GM23338 (cell line): ENCODE results near the gene AXIN1. TPM values are rescaled to one million over a fixed set of nuclear protein-coding genes. Genes with fewer than 3 reads are reported as not detected.
A peak's percentile ranks its signal among the peaks of the same experiment; 100 is the strongest.

Experiments used
- ATAC-seq: fragments of 200-7000 bp; cut with Tn5 transposase; 3 replicates; pipeline ENCODE4 v1.9.1; 2020
- DNase-seq: peaks from one replicate; pipeline ENCODE4 v3.0.0-alpha.2; 2015; ENCODE audit warnings: low spot score
- H2AFZ ChIP-seq: fragments of 200-600 bp; sonication (generic); 2 replicates; pipeline ENCODE4 v1.8.0; 2016; ENCODE audit warnings: antibody characterized with exemption, mild to moderate bottlenecking, moderate library complexity
- H3F3A ChIP-seq: fragments of 200-600 bp; sonication (generic); replicated peaks from 2 replicates; pipeline ENCODE4 v1.8.0; 2017; ENCODE audit warnings: antibody characterized with exemption, mixed run types, low read depth
- H3K27ac ChIP-seq: fragments of 200-600 bp; sonication (generic); 2 replicates; pipeline ENCODE4 v1.6.1; 2016; ENCODE audit warnings: low read depth
- H3K27me3 ChIP-seq: fragments of 200-600 bp; sonication (generic); 2 replicates; pipeline ENCODE4 v1.8.0; 2016; ENCODE audit warnings: mild to moderate bottlenecking, mixed run types, moderate library complexity; ENCODE audit not compliant: insufficient read depth
- H3K36me3 ChIP-seq: fragments of 200-600 bp; sonication (generic); 2 replicates; pipeline ENCODE4 v1.8.0; 2016; ENCODE audit warnings: mild to moderate bottlenecking; ENCODE audit not compliant: insufficient read depth
- H3K4me1 ChIP-seq: fragments of 200-600 bp; sonication (generic); 2 replicates; pipeline ENCODE4 v1.8.0; 2016; ENCODE audit warnings: mild to moderate bottlenecking, moderate library complexity; ENCODE audit not compliant: insufficient read depth
- H3K4me2 ChIP-seq: fragments of 200-600 bp; sonication (generic); 2 replicates; pipeline ENCODE4 v1.7.1; 2017; ENCODE audit warnings: mixed run types
- H3K4me3 ChIP-seq: fragments of 200-600 bp; sonication (generic); 2 replicates; pipeline ENCODE4 v1.6.1; 2016; ENCODE audit warnings: mixed run types
- H3K79me2 ChIP-seq: fragments of 200-600 bp; sonication (generic); replicated peaks from 2 replicates; pipeline ENCODE4 v1.8.0; 2017; ENCODE audit warnings: mild to moderate bottlenecking; ENCODE audit not compliant: insufficient read depth
- H3K9me2 ChIP-seq: fragments of 200-600 bp; sonication (generic); 2 replicates; pipeline ENCODE4 v1.8.0; 2017; ENCODE audit not compliant: insufficient read depth
- H4K20me1 ChIP-seq: fragments of 200-600 bp; sonication (generic); replicated peaks from 2 replicates; pipeline ENCODE4 v1.8.0; 2017; ENCODE audit warnings: mild to moderate bottlenecking; ENCODE audit not compliant: insufficient read depth
- H3K27ac Mint-ChIP-seq: 2 replicates; pipeline ENCODE4 v1.8.0; 2020; ENCODE audit warnings: inconsistent platforms, mild to moderate bottlenecking, moderate library complexity, mixed read lengths
- H3K27me3 Mint-ChIP-seq: 3 replicates; pipeline ENCODE4 v1.8.0; 2022; ENCODE audit warnings: low read depth, mild to moderate bottlenecking, moderate library complexity, mixed read lengths, inconsistent platforms; ENCODE audit not compliant: insufficient read depth, poor library complexity
- H3K36me3 Mint-ChIP-seq: 3 replicates; pipeline ENCODE4 v1.8.0; 2021; ENCODE audit warnings: low read depth, mild to moderate bottlenecking, inconsistent platforms, moderate library complexity, mixed read lengths
- H3K4me1 Mint-ChIP-seq: 3 replicates; pipeline ENCODE4 v1.8.0; 2020; ENCODE audit warnings: mild to moderate bottlenecking, inconsistent platforms, mixed read lengths
- H3K4me3 Mint-ChIP-seq: 3 replicates; pipeline ENCODE4 v1.8.0; 2021; ENCODE audit warnings: moderate library complexity, mild to moderate bottlenecking, inconsistent platforms, mixed read lengths
- H3K9me3 Mint-ChIP-seq: 3 replicates; pipeline ENCODE4 v1.8.0; 2020; ENCODE audit warnings: moderate library complexity, mild to moderate bottlenecking, inconsistent platforms, mixed read lengths
- CREB1 ChIP-seq: fragments of 250-450 bp; sonication (Bioruptor Pico); IDR thresholded peaks from 2 replicates; pipeline ENCODE4 v1.5.0; 2020; ENCODE audit warnings: low read depth, mild to moderate bottlenecking, moderate library complexity
- CTCF ChIP-seq, 2 experiments: fragments of 200-600 bp in 1 of 2; sonication (generic) in 1 of 2; conservative IDR thresholded peaks; 2 replicates each; pipeline versions ENCODE4 v1.5.1 to v1.6.1; 2016 to 2017; ENCODE audit warnings: antibody characterized with exemption in 2 of 2, low read depth in 2 of 2, mild to moderate bottlenecking in 2 of 2, moderate library complexity in 1 of 2
- EZH2 ChIP-seq: fragments of 200-600 bp; sonication (generic); IDR thresholded peaks from one replicate; pipeline ENCODE4 v1.8.0; 2017; ENCODE audit warnings: antibody characterized with exemption, mild to moderate bottlenecking, low read depth; ENCODE audit not compliant: unreplicated experiment
- EZH2phosphoT487 ChIP-seq: fragments of 200-600 bp; sonication (generic); IDR thresholded peaks from one replicate; pipeline ENCODE4 v1.8.1; 2018; ENCODE audit warnings: antibody characterized with exemption; ENCODE audit not compliant: unreplicated experiment
- JUNB ChIP-seq: IDR thresholded peaks from one replicate; pipeline ENCODE4 v1.6.1; 2016; ENCODE audit warnings: antibody characterized with exemption; ENCODE audit not compliant: unreplicated experiment
- NANOG ChIP-seq: IDR thresholded peaks from 2 replicates; pipeline ENCODE4 v1.6.1; 2016; ENCODE audit warnings: antibody characterized with exemption, borderline replicate concordance
- POLR2AphosphoS5 ChIP-seq: IDR thresholded peaks from 2 replicates; pipeline ENCODE4 v1.6.1; 2016; ENCODE audit warnings: antibody characterized with exemption, low read depth
- REST ChIP-seq: IDR thresholded peaks from one replicate; pipeline ENCODE4 v1.6.1; 2018; ENCODE audit warnings: antibody characterized with exemption; ENCODE audit not compliant: unreplicated experiment
- STAT1 ChIP-seq: IDR thresholded peaks from one replicate; pipeline ENCODE4 v1.6.1; 2016; ENCODE audit warnings: antibody characterized with exemption; ENCODE audit not compliant: unreplicated experiment
- ZNF114 ChIP-seq: fragments of 250-450 bp; sonication (Bioruptor Pico); IDR thresholded peaks from 2 replicates; pipeline ENCODE4 v1.5.0; 2020; ENCODE audit warnings: mild to moderate bottlenecking, moderate library complexity
- ZNF331 ChIP-seq: fragments of 250-450 bp; sonication (Bioruptor Pico); IDR thresholded peaks from 2 replicates; pipeline ENCODE4 v1.5.0; 2020; ENCODE audit warnings: low read depth, mild to moderate bottlenecking, moderate library complexity
- polyA plus RNA-seq: library from polyadenylated mRNA; unstranded; fragments of >200 nt; fragmentation: Nextera tagmentation; extraction: Ambion mirVana; gene quantifications from 2 replicates; pipeline ENCODE4 v1.2.1, GENCODE V29; 2016
- total RNA-seq: library from RNA; depleted of rRNA; stranded (reverse); fragments of >200 nt; shearing (Covaris generic); gene quantifications from 2 replicates; pipeline ENCODE4 v1.2.3, GENCODE V29; 2014
- TF ChIP-seq, protein P1 (sequence below): IDR thresholded peaks from 2 replicates; pipeline ENCODE4 v1.6.1; 2016; ENCODE audit warnings: antibody characterized with exemption
- TF ChIP-seq, protein P2 (sequence below): fragments of 250-450 bp; sonication (Bioruptor Pico); IDR thresholded peaks from 2 replicates; pipeline ENCODE4 v1.5.0; 2020; ENCODE audit warnings: mild to moderate bottlenecking, moderate library complexity

The AXIN1 gene
- total and polyA plus RNA-seq, 2 experiments from 2014 or later, result 14.3 to 54.5 TPM

- Histone ChIP-seq H3K9me2 (no peaks in the 10 kb centered on the region), H3K4me1 (no peaks in the 10 kb centered on the region; the same call in 1 of the 2 replicates), H3K4me2 (peak overlapping the region; percentile 85), H3K27ac (no peak overlapping the region), H3K4me3 (peak overlapping the region; percentile 80), H3K27me3 (no peaks in the 10 kb centered on the region), H3K79me2 (peaks cover 50% of the 10 kb centered on the region), H4K20me1 (peaks cover 32% of the 10 kb centered on the region), H2AFZ (no peak overlapping the region), H3F3A (peaks cover 6% of the 10 kb centered on the region; the same call in 1 of the 2 replicates), H3K36me3 (no peaks in the 10 kb centered on the region)
- Mint-ChIP-seq H3K4me3 (peak overlapping the region; percentile 87), H3K36me3 (peaks cover 16% of the 10 kb centered on the region), H3K9me3 (no peaks in the 10 kb centered on the region), H3K27ac (no peak overlapping the region), H3K4me1 (peaks cover 11% of the 10 kb centered on the region), H3K27me3 (peaks cover 3% of the 10 kb centered on the region)
- no peak for TF ChIP-seq NANOG
- TF ChIP-seq ZNF114 (CRISPR knock-in tag), result no peak
- TF ChIP-seq ZNF331 (CRISPR knock-in tag), result no peak
- no peak for TF ChIP-seq EZH2phosphoT487
- TF ChIP-seq, protein P1, sequence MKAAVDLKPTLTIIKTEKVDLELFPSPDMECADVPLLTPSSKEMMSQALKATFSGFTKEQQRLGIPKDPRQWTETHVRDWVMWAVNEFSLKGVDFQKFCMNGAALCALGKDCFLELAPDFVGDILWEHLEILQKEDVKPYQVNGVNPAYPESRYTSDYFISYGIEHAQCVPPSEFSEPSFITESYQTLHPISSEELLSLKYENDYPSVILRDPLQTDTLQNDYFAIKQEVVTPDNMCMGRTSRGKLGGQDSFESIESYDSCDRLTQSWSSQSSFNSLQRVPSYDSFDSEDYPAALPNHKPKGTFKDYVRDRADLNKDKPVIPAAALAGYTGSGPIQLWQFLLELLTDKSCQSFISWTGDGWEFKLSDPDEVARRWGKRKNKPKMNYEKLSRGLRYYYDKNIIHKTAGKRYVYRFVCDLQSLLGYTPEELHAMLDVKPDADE, result no peak
- TF ChIP-seq CREB1 (CRISPR knock-in tag), result no peak
- no peak for TF ChIP-seq POLR2AphosphoS5
- TF ChIP-seq JUNB, result no peak
- TF ChIP-seq, protein P2, sequence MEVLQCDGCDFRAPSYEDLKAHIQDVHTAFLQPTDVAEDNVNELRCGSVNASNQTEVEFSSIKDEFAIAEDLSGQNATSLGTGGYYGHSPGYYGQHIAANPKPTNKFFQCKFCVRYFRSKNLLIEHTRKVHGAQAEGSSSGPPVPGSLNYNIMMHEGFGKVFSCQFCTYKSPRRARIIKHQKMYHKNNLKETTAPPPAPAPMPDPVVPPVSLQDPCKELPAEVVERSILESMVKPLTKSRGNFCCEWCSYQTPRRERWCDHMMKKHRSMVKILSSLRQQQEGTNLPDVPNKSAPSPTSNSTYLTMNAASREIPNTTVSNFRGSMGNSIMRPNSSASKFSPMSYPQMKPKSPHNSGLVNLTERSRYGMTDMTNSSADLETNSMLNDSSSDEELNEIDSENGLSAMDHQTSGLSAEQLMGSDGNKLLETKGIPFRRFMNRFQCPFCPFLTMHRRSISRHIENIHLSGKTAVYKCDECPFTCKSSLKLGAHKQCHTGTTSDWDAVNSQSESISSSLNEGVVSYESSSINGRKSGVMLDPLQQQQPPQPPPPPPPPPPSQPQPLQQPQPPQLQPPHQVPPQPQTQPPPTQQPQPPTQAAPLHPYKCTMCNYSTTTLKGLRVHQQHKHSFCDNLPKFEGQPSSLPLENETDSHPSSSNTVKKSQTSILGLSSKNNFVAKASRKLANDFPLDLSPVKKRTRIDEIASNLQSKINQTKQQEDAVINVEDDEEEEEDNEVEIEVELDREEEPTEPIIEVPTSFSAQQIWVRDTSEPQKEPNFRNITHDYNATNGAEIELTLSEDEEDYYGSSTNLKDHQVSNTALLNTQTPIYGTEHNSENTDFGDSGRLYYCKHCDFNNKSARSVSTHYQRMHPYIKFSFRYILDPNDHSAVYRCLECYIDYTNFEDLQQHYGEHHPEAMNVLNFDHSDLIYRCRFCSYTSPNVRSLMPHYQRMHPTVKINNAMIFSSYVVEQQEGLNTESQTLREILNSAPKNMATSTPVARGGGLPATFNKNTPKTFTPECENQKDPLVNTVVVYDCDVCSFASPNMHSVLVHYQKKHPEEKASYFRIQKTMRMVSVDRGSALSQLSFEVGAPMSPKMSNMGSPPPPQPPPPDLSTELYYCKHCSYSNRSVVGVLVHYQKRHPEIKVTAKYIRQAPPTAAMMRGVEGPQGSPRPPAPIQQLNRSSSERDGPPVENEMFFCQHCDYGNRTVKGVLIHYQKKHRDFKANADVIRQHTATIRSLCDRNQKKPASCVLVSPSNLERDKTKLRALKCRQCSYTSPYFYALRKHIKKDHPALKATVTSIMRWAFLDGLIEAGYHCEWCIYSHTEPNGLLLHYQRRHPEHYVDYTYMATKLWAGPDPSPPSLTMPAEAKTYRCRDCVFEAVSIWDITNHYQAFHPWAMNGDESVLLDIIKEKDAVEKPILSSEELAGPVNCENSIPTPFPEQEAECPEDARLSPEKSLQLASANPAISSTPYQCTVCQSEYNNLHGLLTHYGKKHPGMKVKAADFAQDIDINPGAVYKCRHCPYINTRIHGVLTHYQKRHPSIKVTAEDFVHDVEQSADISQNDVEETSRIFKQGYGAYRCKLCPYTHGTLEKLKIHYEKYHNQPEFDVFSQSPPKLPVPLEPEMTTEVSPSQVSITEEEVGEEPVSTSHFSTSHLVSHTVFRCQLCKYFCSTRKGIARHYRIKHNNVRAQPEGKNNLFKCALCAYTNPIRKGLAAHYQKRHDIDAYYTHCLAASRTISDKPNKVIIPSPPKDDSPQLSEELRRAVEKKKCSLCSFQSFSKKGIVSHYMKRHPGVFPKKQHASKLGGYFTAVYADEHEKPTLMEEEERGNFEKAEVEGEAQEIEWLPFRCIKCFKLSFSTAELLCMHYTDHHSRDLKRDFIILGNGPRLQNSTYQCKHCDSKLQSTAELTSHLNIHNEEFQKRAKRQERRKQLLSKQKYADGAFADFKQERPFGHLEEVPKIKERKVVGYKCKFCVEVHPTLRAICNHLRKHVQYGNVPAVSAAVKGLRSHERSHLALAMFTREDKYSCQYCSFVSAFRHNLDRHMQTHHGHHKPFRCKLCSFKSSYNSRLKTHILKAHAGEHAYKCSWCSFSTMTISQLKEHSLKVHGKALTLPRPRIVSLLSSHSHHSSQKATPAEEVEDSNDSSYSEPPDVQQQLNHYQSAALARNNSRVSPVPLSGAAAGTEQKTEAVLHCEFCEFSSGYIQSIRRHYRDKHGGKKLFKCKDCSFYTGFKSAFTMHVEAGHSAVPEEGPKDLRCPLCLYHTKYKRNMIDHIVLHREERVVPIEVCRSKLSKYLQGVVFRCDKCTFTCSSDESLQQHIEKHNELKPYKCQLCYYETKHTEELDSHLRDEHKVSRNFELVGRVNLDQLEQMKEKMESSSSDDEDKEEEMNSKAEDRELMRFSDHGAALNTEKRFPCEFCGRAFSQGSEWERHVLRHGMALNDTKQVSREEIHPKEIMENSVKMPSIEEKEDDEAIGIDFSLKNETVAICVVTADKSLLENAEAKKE, result no peak
- no peak for TF ChIP-seq REST
- no peak for TF ChIP-seq EZH2
- no peak for TF ChIP-seq CTCF (conservative IDR thresholded peaks at IDR 0.05; ENCODE audit: low read depth in 2 of 2)
- TF ChIP-seq STAT1, result no peak
- DNase-seq (peak; percentile 61), ATAC-seq (peak; percentile 3; the same call in 1 of the 3 replicates)
Observed at GRCh38 chr16:351804-352520, 561 bp downstream of the AXIN1 start.
